ENCODE data around the gene BBS4.

GRCh38 chr15:72787526-72787925 is 101.5 kb downstream of the BBS4 start:
- TF ChIP-seq CTCF (IDR thresholded peaks at IDR 0.05) (no peak), POLR2AphosphoS5 (IDR thresholded peaks at IDR 0.05) (no peak), POLR2A (IDR thresholded peaks at IDR 0.05) (no peak)
